BLaER1 treated with 17β-estradiol and CSF1 and Interleukin-3, amounts not matched to agents 10 nM and 100 nM (cell line): ENCODE data around the gene GPR21.

ENCODE experiments used
- H3K27ac ChIP-seq, 11 experiments: shearing (Covaris generic); formaldehyde crosslinking; 2 replicates each; pipeline ENCODE4 v1.8.1; 2022
- H3K27me3 ChIP-seq, 11 experiments: shearing (Covaris generic); formaldehyde crosslinking; 2 replicates each; pipeline ENCODE4 v1.8.1; 2022
- H3K36me3 ChIP-seq, 11 experiments: shearing (Covaris generic); formaldehyde crosslinking; 2 replicates each; pipeline ENCODE4 v1.8.1; 2022
- H3K4me1 ChIP-seq, 10 experiments: shearing (Covaris generic); formaldehyde crosslinking; 2 replicates each; pipeline ENCODE4 v1.8.1; 2022
- H3K4me2 ChIP-seq, 11 experiments: shearing (Covaris generic); formaldehyde crosslinking; 2 replicates each; pipeline ENCODE4 v1.8.1; 2022
- H3K4me3 ChIP-seq, 10 experiments: shearing (Covaris generic); formaldehyde crosslinking; 2 replicates each; pipeline ENCODE4 v1.8.1; 2022
- H3K9ac ChIP-seq, 11 experiments: shearing (Covaris generic); formaldehyde crosslinking; 2 replicates each; pipeline ENCODE4 v1.8.1; 2022
- H3K9me3 ChIP-seq, 11 experiments: shearing (Covaris generic); formaldehyde crosslinking; replicated peaks in 1 of 11; 2 replicates each; pipeline ENCODE4 v1.8.1; 2022
- H4K20me1 ChIP-seq, 11 experiments: shearing (Covaris generic); formaldehyde crosslinking; 2 replicates each; pipeline ENCODE4 v1.8.1; 2022
- Cebpa-rat ChIP-seq, 11 experiments: shearing (Covaris generic); IDR thresholded peaks; 2 replicates each; pipeline ENCODE4 v1.8.1; 2022

The GPR21 gene

GRCh38 chr9:123048748-123049147 is 15.3 kb downstream of the GPR21 start:
- H3K4me2 ChIP-seq: peak overlapping the region in 3 of 11 experiments; percentile 7 to 45 (median 24); a peak in 3 of 22 replicates
- peaks cover 0 to 5% (median under 1%) of the 10 kb centered on the region in 11 experiments; a peak in 4 of 22 replicates for H3K9me3 ChIP-seq
- H3K9ac ChIP-seq: no peak overlapping the region
- H3K36me3 ChIP-seq: peaks cover 17 to 74% (median 28%) of the 10 kb centered on the region in 11 experiments; a peak in 18 of 22 replicates
- no peak for TF ChIP-seq Cebpa-rat (IDR thresholded peaks at IDR 0.05)
- peaks cover 0 to 33% (median 10%) of the 10 kb centered on the region in 10 experiments; a peak in 14 of 20 replicates for H3K4me1 ChIP-seq
- H3K4me3 ChIP-seq: no peak overlapping the region
- no peak overlapping the region for H3K27ac ChIP-seq
- no peaks in the 10 kb centered on the region for H3K27me3 ChIP-seq
- peaks cover 0 to 5% (median 0%) of the 10 kb centered on the region in 11 experiments; a peak in 1 of 22 replicates for H4K20me1 ChIP-seq

- Histone ChIP-seq H3K9me3 (no peaks in the 10 kb centered on the region), H3K27ac (no peak overlapping the region)
- TF ChIP-seq Cebpa-rat (IDR thresholded peaks at IDR 0.05): no peak
Measured at GRCh38 chr9:123049589-123050222, 16.2 kb downstream of the GPR21 start.

GRCh38 chr9:123053046-123053445 is 19.6 kb downstream of the GPR21 start:
- Histone ChIP-seq H3K27me3 (no peaks in the 10 kb centered on the region), H3K27ac (no peak overlapping the region), H3K4me3 (no peak overlapping the region), H3K9me3 (peaks cover 0 to 9% (median 0%) of the 10 kb centered on the region in 11 experiments; a peak in 5 of 22 replicates), H3K9ac (no peak overlapping the region), H3K4me1 (peaks cover 0 to 19% (median 0%) of the 10 kb centered on the region in 10 experiments; a peak in 7 of 20 replicates), H4K20me1 (peaks cover 0 to 5% (median 0%) of the 10 kb centered on the region in 11 experiments; a peak in 1 of 22 replicates), H3K4me2 (no peak overlapping the region), H3K36me3 (peaks cover 23 to 75% (median 41%) of the 10 kb centered on the region in 11 experiments)
- no peak for TF ChIP-seq Cebpa-rat (IDR thresholded peaks at IDR 0.05)

More at GRCh38 chr9:123049589-123050222, 16.2 kb downstream of the GPR21 start:
- H3K4me1 ChIP-seq: peaks cover 0 to 29% (median 4%) of the 10 kb centered on the region in 10 experiments; a peak in 12 of 20 replicates
- H3K9ac ChIP-seq: no peak overlapping the region
- no peak overlapping the region for H3K4me2 ChIP-seq
- H3K36me3 ChIP-seq: peaks cover 12 to 73% (median 25%) of the 10 kb centered on the region in 11 experiments
- H4K20me1 ChIP-seq: peaks cover 0 to 5% (median 0%) of the 10 kb centered on the region in 11 experiments; a peak in 1 of 22 replicates
- no peak overlapping the region for H3K4me3 ChIP-seq
- no peaks in the 10 kb centered on the region for H3K27me3 ChIP-seq

- no peaks in the 10 kb centered on the region for H3K27me3 ChIP-seq
- peaks cover 0 to 16% (median 0%) of the 10 kb centered on the region in 10 experiments; a peak in 7 of 20 replicates for H3K4me1 ChIP-seq
- no peak overlapping the region for H3K4me2 ChIP-seq
- peaks cover 23 to 71% (median 37%) of the 10 kb centered on the region in 11 experiments for H3K36me3 ChIP-seq
- no peak overlapping the region for H3K27ac ChIP-seq
- peaks cover 0 to 5% (median 0%) of the 10 kb centered on the region in 11 experiments; a peak in 1 of 22 replicates for H4K20me1 ChIP-seq
- no peak for TF ChIP-seq Cebpa-rat (IDR thresholded peaks at IDR 0.05)
- H3K4me3 ChIP-seq: no peak overlapping the region
- no peak overlapping the region for H3K9ac ChIP-seq
- peaks cover 0 to 9% (median 0%) of the 10 kb centered on the region in 11 experiments; a peak in 5 of 22 replicates for H3K9me3 ChIP-seq
Measured at GRCh38 chr9:123053711-123054110, 20.2 kb downstream of the GPR21 start.

GRCh38 chr9:123058834-123059233 is 25.4 kb downstream of the GPR21 start:
- Histone ChIP-seq H3K36me3 (peaks cover 19 to 57% (median 34%) of the 10 kb centered on the region in 11 experiments), H3K9ac (no peak overlapping the region), H4K20me1 (0 out of 22 replicates have a peak, but pooled peaks cover 0 to under 1% (median 0%) of the 10 kb centered on the region in 11 experiments), H3K27ac (no peak overlapping the region), H3K27me3 (no peaks in the 10 kb centered on the region), H3K4me3 (no peak overlapping the region), H3K4me2 (no peak overlapping the region), H3K4me1 (peaks cover 0 to 3% (median 0%) of the 10 kb centered on the region in 10 experiments; a peak in 2 of 20 replicates), H3K9me3 (peaks cover 0 to 9% (median 0%) of the 10 kb centered on the region in 11 experiments; a peak in 5 of 22 replicates)
- no peak for TF ChIP-seq Cebpa-rat (IDR thresholded peaks at IDR 0.05)

GRCh38 chr9:123059472-123060220 is 26.2 kb downstream of the GPR21 start:
- H3K4me3 ChIP-seq: no peak overlapping the region
- H3K4me1 ChIP-seq: no peaks in the 10 kb centered on the region
- no peak overlapping the region for H3K4me2 ChIP-seq
- TF ChIP-seq Cebpa-rat (IDR thresholded peaks at IDR 0.05): no peak
- H3K27me3 ChIP-seq: no peaks in the 10 kb centered on the region
- peaks cover 0 to 9% (median 0%) of the 10 kb centered on the region in 11 experiments; a peak in 5 of 22 replicates for H3K9me3 ChIP-seq
- H3K9ac ChIP-seq: no peak overlapping the region
- no peak overlapping the region for H3K27ac ChIP-seq
- H3K36me3 ChIP-seq: peaks cover 16 to 58% (median 33%) of the 10 kb centered on the region in 11 experiments
- H4K20me1 ChIP-seq: 0 out of 22 replicates have a peak, but pooled peaks cover 0 to 4% (median 0%) of the 10 kb centered on the region in 11 experiments

GRCh38 chr9:123061216-123061615 is 27.7 kb downstream of the GPR21 start:
- Histone ChIP-seq H3K4me3 (no peak overlapping the region), H3K9ac (no peak overlapping the region), H3K27ac (no peak overlapping the region), H3K27me3 (no peaks in the 10 kb centered on the region), H3K36me3 (peaks cover 16 to 58% (median 33%) of the 10 kb centered on the region in 11 experiments), H3K4me2 (no peak overlapping the region), H3K9me3 (no peaks in the 10 kb centered on the region), H4K20me1 (0 out of 22 replicates have a peak, but pooled peaks cover 0 to 4% (median 0%) of the 10 kb centered on the region in 11 experiments), H3K4me1 (no peaks in the 10 kb centered on the region)
- TF ChIP-seq Cebpa-rat (IDR thresholded peaks at IDR 0.05): no peak

- H3K9ac ChIP-seq: no peak overlapping the region
- no peaks in the 10 kb centered on the region for H3K4me1 ChIP-seq
- peaks cover 27 to 69% (median 46%) of the 10 kb centered on the region in 11 experiments for H3K36me3 ChIP-seq
- H4K20me1 ChIP-seq: 0 out of 22 replicates have a peak, but pooled peaks cover 0 to 4% (median 0%) of the 10 kb centered on the region in 11 experiments
- no peak overlapping the region for H3K27ac ChIP-seq
- H3K4me3 ChIP-seq: no peak overlapping the region
- no peak overlapping the region for H3K4me2 ChIP-seq
- no peaks in the 10 kb centered on the region for H3K27me3 ChIP-seq
- TF ChIP-seq Cebpa-rat (IDR thresholded peaks at IDR 0.05): no peak
- H3K9me3 ChIP-seq: no peaks in the 10 kb centered on the region
Measured at GRCh38 chr9:123062351-123063176, 29.1 kb downstream of the GPR21 start.
